ENCODE data around the gene PILRA. TPM values are rescaled to one million over a fixed set of nuclear protein-coding genes. Genes with fewer than 3 reads are reported as not detected.

PILRA gene
- total RNA-seq, 1 experiment from 2014 or later: 0.65 TPM

- peaks cover 5% of the 10 kb centered on the region for H3K4me1 Mint-ChIP-seq (ENCODE audit: insufficient read depth, unreplicated experiment)
- intact Hi-C loops (cut with micrococcal nuclease): no loop called here
- POLR2A ChIA-PET: interaction anchor here (0.8 to 1.3 kb wide), 2 partner anchors 11 to 255 kb away, joined by 3 to 4 read pairs; partner anchors contain the start of gene PPP1R35
- H3K36me3 Mint-ChIP-seq (ENCODE audit: insufficient read depth, unreplicated experiment): peaks cover 18% of the 10 kb centered on the region
- H3K4me3 Mint-ChIP-seq (ENCODE audit: unreplicated experiment): no peak overlapping the region
- CTCF ChIA-PET: no interaction called here
- no peak for DNase-seq (ENCODE audit: unreplicated experiment)
- no peak for TF ChIP-seq CTCF (IDR thresholded peaks at IDR 0.05; ENCODE audit: unreplicated experiment)
- H3K27me3 Mint-ChIP-seq (ENCODE audit: insufficient read depth, unreplicated experiment): no peaks in the 10 kb centered on the region
- H3K27ac Mint-ChIP-seq (ENCODE audit: low read depth, unreplicated experiment): no peak overlapping the region
- H3K9me3 Mint-ChIP-seq (ENCODE audit: unreplicated experiment): no peaks in the 10 kb centered on the region
- BruUV-seq (replicated peaks): no TSS peak
Measured at GRCh38 chr7:100425347-100425746, 52.1 kb downstream of the PILRA start.

GRCh38 chr7:100426516-100426915 lies 53.2 kb downstream of the PILRA start:
- ChIA-PET CTCF (no interaction called here), POLR2A (no interaction called here)
- H3K9me3 Mint-ChIP-seq (ENCODE audit: unreplicated experiment): no peaks in the 10 kb centered on the region
- peaks cover 21% of the 10 kb centered on the region for H3K36me3 Mint-ChIP-seq (ENCODE audit: insufficient read depth, unreplicated experiment)
- intact Hi-C loops (cut with micrococcal nuclease): no loop called here
- peaks cover 7% of the 10 kb centered on the region for H3K4me1 Mint-ChIP-seq (ENCODE audit: insufficient read depth, unreplicated experiment)
- no peak overlapping the region for H3K4me3 Mint-ChIP-seq (ENCODE audit: unreplicated experiment)
- TF ChIP-seq CTCF (IDR thresholded peaks at IDR 0.05; ENCODE audit: unreplicated experiment): no peak
- H3K27ac Mint-ChIP-seq (ENCODE audit: low read depth, unreplicated experiment): no peak overlapping the region
- no TSS peak for BruUV-seq (replicated peaks)
- no peak for DNase-seq (ENCODE audit: unreplicated experiment)
- no peaks in the 10 kb centered on the region for H3K27me3 Mint-ChIP-seq (ENCODE audit: insufficient read depth, unreplicated experiment)

GRCh38 chr7:100427762-100428198 lies 54.5 kb downstream of the PILRA start:
- peak overlapping the region; percentile 100 for H3K27ac Mint-ChIP-seq (ENCODE audit: low read depth, unreplicated experiment)
- POLR2A ChIA-PET: interaction anchor here (0.7 to 3.1 kb wide), 21 partner anchors 8 to 1019 kb away, joined by 3 to 31 read pairs (median 5); partner anchors contain the start of genes AGFG2, BUD31, FBXO24 and GPC2

More at GRCh38 chr7:100427762-100428198, 54.5 kb downstream of the PILRA start:
- TF ChIP-seq CTCF (IDR thresholded peaks at IDR 0.05; ENCODE audit: unreplicated experiment): no peak
- H3K36me3 Mint-ChIP-seq (ENCODE audit: insufficient read depth, unreplicated experiment): peaks cover 27% of the 10 kb centered on the region
- H3K9me3 Mint-ChIP-seq (ENCODE audit: unreplicated experiment): no peaks in the 10 kb centered on the region
- no peak for DNase-seq (ENCODE audit: unreplicated experiment)
- CTCF ChIA-PET: interaction anchor here (0.6 to 1.5 kb wide), 2 partner anchors 19 to 132 kb away, joined by 3 read pairs; no protein-coding TSS in a partner anchor
- no peaks in the 10 kb centered on the region for H3K27me3 Mint-ChIP-seq (ENCODE audit: insufficient read depth, unreplicated experiment)
- peaks cover 20% of the 10 kb centered on the region for H3K4me1 Mint-ChIP-seq (ENCODE audit: insufficient read depth, unreplicated experiment)
- intact Hi-C loops (cut with micrococcal nuclease): no loop called here
- BruUV-seq (replicated peaks): no TSS peak
- peak overlapping the region; percentile 82 for H3K4me3 Mint-ChIP-seq (ENCODE audit: unreplicated experiment)

Data from MCF 10A (cell line).